GM12891 (cell line): ENCODE data around the gene TCHP.

Experiments used
- PAX5 ChIP-seq: IDR thresholded peaks from 2 replicates; pipeline ENCODE4 v1.6.1; 2011; ENCODE audit warnings: low read length, moderate library complexity, mild to moderate bottlenecking; ENCODE audit not compliant: insufficient read depth, severe bottlenecking
- POLR2A ChIP-seq: IDR thresholded peaks from 2 replicates; pipeline ENCODE4 v1.6.1; 2011; ENCODE audit warnings: low read depth, low read length, control low read depth
- POLR2AphosphoS5 ChIP-seq: IDR thresholded peaks from 2 replicates; pipeline ENCODE4 v1.6.1; 2011; ENCODE audit warnings: low read depth, low read length, control low read depth
- SPI1 ChIP-seq: IDR thresholded peaks from 2 replicates; pipeline ENCODE4 v1.6.1; 2011; ENCODE audit warnings: low read depth, low read length, control low read depth
- TAF1 ChIP-seq: IDR thresholded peaks from 2 replicates; pipeline ENCODE4 v1.6.1; 2011; ENCODE audit warnings: low read depth, low read length, control low read depth

- TF ChIP-seq POLR2A (no peak), SPI1 (no peak), POLR2AphosphoS5 (no peak), TAF1 (no peak), PAX5 (no peak)
Observed at GRCh38 chr12:109902891-109903418, 2.9 kb downstream of the TCHP start.
